GM12872 (cell line): ENCODE results near the gene SH3TC1.
A peak's percentile ranks its signal among the peaks of the same experiment; 100 is the strongest.

ENCODE experiments used
- TF ChIP-seq, protein P1 (sequence below): IDR thresholded peaks from 3 replicates; pipeline ENCODE4 v1.5.1; 2011; ENCODE audit warnings: low read depth, mild to moderate bottlenecking, low read length, moderate library complexity; ENCODE audit not compliant: insufficient read depth

Gene SH3TC1

DNA sequence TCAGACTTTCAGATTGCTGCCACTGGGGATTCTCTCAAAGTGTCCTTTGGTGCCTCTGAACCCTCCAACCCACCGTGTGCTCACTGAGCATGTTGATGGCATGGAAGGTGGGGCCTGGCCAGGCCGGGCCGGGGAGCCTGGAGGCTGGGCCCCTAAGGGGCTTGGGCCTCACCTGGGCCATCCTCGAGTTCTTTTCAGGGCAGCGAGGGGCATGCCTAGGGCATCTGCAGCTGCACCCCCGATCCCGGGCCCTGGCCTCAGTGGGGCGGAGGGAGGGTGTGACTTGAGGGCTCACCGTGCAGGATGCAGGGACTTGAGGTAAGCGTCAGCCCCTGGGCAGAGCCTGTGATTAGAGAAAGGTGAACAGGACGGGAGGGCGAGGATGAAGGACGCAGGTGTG is 1.6 kb upstream of the SH3TC1 start:
- TF ChIP-seq, protein P1, sequence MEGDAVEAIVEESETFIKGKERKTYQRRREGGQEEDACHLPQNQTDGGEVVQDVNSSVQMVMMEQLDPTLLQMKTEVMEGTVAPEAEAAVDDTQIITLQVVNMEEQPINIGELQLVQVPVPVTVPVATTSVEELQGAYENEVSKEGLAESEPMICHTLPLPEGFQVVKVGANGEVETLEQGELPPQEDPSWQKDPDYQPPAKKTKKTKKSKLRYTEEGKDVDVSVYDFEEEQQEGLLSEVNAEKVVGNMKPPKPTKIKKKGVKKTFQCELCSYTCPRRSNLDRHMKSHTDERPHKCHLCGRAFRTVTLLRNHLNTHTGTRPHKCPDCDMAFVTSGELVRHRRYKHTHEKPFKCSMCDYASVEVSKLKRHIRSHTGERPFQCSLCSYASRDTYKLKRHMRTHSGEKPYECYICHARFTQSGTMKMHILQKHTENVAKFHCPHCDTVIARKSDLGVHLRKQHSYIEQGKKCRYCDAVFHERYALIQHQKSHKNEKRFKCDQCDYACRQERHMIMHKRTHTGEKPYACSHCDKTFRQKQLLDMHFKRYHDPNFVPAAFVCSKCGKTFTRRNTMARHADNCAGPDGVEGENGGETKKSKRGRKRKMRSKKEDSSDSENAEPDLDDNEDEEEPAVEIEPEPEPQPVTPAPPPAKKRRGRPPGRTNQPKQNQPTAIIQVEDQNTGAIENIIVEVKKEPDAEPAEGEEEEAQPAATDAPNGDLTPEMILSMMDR = no peak

DNA sequence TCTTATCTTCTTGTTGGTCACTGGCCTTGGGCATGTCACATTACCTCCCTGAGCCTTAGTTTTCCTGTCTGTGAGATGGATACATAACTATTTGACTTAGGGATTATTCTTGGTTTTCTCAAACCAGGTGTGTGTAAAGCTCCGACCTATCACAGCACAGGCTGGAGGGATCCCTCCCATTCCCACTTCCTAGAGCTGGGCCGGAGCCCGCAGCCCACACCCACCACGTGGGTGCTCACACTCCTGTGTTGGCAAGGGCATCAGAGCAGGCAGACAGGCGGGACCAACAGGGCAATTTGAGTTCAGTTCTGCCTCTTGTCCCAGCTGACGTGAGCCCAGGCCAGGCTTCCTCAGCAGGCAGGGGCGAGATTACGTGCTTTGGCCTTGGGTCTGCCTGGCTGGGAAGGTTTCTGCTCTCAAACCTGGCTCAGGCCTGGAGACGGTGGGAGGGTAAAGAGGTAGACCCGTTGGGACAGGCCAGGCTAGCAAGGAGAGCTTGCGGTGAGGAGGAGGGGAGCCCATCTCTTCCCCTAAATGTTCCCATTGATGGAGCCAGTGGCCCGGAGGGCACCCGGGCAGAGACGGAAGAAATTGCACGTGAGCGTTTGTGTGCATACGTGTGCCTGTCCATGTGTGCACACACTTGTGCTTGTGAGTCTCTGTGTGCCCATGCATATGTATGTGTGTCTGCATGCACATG is 734 bp upstream of the SH3TC1 start:
- TF ChIP-seq, protein P1 = no peak

DNA sequence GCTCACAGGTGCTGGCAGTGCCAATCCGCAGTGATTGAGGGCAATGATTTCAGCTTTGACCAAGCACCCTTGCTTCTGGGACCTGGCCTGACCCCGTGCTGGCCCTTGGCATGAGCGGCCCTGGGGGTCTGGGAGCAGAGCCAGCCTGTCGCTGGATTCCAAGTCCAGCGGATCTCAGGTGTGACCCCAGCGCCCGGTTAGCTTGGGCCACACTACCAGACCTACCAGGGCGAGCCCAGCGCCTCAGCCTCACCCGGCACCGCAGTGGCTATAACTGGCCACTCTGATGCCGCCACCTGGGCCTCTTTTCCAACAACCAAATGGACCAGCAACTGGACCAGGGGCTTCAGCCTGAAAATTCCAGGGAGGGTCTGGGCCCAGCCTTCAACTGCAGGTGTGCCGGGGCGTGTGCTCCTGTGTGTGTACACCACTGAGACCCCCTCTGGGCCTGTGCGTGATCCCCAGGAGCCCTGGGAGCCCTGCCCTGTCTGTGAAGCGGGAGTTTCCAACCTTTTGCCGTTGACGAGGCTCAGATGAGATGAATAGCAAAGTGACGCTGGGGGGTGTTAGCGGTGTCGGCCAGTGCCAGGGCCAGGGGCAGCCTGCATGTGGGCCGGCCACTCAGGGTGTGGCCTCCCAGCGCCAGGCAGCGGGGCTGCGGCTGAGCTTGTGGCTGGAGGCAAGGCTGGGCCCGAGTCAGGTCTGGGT is 658 bp downstream of the SH3TC1 start:
- TF ChIP-seq, protein P1 = no peak

DNA sequence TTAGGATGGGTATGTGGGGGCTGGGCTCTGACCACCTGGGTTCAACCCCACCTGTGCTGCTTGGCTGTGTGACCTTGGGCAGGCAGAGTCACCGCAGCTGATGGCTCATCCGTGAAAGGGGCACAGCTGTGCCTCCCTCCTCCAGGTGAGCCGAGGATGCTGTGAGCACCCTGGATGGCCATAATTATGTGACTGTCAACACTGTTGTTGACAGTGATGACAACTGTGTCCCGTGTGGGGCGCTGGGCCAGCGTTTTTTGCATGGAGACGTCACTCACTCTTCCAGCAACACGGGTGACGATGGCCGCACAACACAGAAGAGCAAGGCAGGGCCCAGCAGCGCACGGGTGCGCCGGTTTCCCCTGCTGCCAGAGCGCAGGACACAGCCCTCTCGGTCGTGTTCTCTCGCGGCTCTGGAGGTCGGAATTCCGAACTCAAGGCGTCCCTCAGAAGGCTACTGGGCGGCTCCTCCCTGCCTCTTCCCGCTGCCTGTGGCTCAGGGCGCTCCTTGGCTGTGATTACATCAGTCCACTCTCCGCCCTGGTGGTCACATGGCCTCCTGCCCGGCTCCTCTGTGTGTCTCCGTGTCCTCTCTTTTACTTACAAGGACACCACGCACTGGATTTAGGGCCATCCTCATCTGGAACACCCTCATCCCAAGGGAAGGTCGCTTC is 1.3 kb downstream of the SH3TC1 start:
- TF ChIP-seq, protein P1 = 0 out of 3 replicates have a peak, but pooled peaks have one; percentile 20

DNA sequence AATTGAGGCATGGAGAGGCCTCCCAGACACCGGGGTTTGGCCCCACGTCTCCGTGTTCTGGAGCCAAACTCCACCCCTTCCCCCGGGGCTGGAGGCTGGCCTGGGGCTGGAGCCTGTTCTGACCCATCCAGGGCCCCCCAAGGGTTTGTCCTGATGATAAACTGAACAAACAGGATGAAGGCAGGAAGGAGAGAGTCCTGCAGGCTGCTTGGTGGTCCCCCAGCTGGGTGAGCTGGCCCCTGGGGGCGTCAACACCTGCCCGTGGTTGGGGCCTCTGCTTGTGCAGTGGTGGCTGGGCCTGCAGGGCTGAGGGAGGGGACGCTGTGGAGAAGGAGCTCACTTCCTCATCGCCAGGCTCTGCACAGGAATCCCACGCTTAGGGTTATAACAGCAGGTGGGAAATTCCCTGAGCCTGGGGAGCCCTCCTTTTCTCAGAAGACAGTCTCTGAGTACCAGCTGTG is 2.3 kb downstream of the SH3TC1 start:
- TF ChIP-seq, protein P1 = no peak

DNA sequence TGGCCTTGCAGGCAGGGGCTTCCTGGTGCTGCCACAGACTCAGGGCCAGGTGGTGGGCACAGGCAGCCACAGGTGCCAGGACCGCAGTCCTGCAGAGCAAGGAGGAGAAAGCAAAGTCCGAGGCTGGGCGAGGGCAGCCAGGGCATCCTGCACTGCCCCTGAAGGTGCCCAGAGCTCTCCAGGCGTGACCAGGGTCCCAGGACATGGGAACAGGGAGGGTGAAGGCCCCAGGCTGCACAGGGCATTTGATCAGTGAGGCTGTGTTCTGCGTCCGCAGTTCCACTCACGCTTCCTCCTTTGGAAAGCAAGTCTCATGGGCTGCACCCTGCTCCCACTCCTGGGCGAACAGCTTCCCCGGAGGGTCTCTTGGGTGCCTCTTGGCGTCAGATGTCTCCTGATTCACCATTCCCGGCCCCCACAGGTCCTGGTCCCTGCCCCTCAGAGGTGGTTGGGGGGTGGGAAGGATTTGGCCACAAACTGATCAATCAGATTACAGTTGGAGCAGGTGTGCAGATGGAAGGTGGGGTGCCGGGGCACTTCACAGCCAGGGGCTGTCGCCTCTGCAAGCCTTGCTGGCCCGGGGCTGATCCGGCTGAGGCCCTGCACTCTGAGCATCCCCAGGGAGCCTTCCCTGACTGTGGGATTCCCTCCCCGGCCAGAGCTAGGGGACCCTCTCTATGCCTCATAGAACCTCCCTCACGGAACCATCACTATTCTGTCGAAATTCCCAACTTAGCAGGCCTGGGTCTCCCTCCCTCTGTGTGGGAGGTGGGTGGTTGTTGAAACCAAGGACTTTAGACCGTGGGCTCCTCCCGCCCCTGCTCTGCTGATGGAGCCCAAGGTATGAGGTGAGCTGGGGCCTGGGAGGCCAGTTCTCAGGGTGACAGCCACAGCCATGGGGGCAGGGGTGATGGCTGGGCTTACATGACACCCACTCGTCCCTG is 3.3 kb downstream of the SH3TC1 start:
- TF ChIP-seq, protein P1 = no peak

DNA sequence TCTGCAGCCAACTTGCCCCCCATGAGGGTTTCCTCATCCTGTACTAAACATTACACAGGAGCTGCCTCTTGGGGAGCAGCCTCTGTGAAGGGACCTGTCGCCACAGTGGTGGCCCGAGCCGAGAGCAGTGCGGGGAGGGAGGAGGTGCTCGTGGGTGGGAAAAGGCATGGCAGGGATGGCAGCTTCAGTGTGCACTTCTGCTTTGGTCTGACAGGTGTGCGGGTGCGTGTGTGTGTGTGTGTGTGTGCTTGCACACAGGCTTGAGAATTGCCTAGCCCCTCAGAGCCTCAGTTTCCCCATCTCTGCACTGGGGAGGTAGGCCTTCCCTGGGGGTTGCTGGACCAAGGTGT is 3.9 kb downstream of the SH3TC1 start:
- TF ChIP-seq, protein P1 = no peak
